MM.1S (cell line): ENCODE data around the gene PLS1.

Experiments used
- DNase-seq: peaks from one replicate; pipeline ENCODE4 v3.0.0-alpha.2; 2015
- H2AFZ ChIP-seq: fragments of 300-600 bp; sonication (generic); 2 replicates; pipeline ENCODE4 v1.6.0; 2016; ENCODE audit warnings: antibody characterized with exemption, low read length
- H3F3A ChIP-seq: fragments of 300-600 bp; sonication (generic); 2 replicates; pipeline ENCODE4 v1.6.1; 2016; ENCODE audit warnings: mild to moderate bottlenecking, antibody characterized with exemption, low read length, moderate library complexity, mixed read lengths; ENCODE audit not compliant: insufficient read depth
- H3K27ac ChIP-seq: fragments of 300-600 bp; sonication (generic); 2 replicates; pipeline ENCODE4 v1.5.1; 2016; ENCODE audit warnings: mild to moderate bottlenecking, low read length
- H3K27me3 ChIP-seq: fragments of 300-600 bp; sonication (generic); replicated peaks from 2 replicates; pipeline ENCODE4 v1.6.0; 2016; ENCODE audit warnings: low read length; ENCODE audit not compliant: insufficient read depth
- H3K36me3 ChIP-seq: fragments of 300-600 bp; sonication (generic); replicated peaks from 2 replicates; pipeline ENCODE4 v1.6.1; 2016; ENCODE audit warnings: mild to moderate bottlenecking, low read length, mixed read lengths; ENCODE audit not compliant: insufficient read depth
- H3K4me1 ChIP-seq: fragments of 300-600 bp; sonication (generic); 2 replicates; pipeline ENCODE4 v1.6.1; 2016; ENCODE audit warnings: low read length, mixed read lengths
- H3K4me2 ChIP-seq: fragments of 300-600 bp; sonication (generic); 2 replicates; pipeline ENCODE4 v1.6.0; 2016; ENCODE audit warnings: low read depth, low read length
- H3K4me3 ChIP-seq: fragments of 300-600 bp; sonication (generic); 2 replicates; pipeline ENCODE4 v1.5.1; 2016; ENCODE audit warnings: low read length, mixed read lengths
- H3K79me2 ChIP-seq: fragments of 300-600 bp; sonication (generic); 2 replicates; pipeline ENCODE4 v1.6.1; 2016; ENCODE audit warnings: mixed run types, low read length, mixed read lengths
- H3K9ac ChIP-seq: fragments of 300-600 bp; sonication (generic); 2 replicates; pipeline ENCODE4 v1.6.1; 2016; ENCODE audit warnings: low read length, mixed read lengths
- H3K9me2 ChIP-seq: fragments of 300-600 bp; sonication (generic); replicated peaks from 2 replicates; pipeline ENCODE4 v1.6.1; 2016; ENCODE audit warnings: mild to moderate bottlenecking, low read length, mixed read lengths; ENCODE audit not compliant: insufficient read depth
- H3K9me3 ChIP-seq: fragments of 300-600 bp; sonication (generic); replicated peaks from 2 replicates; pipeline ENCODE4 v1.6.1; 2016; ENCODE audit warnings: mild to moderate bottlenecking, low read length, mixed read lengths; ENCODE audit not compliant: insufficient read depth
- H4K20me1 ChIP-seq: fragments of 300-600 bp; sonication (generic); 2 replicates; pipeline ENCODE4 v1.6.1; 2016; ENCODE audit warnings: mild to moderate bottlenecking, low read length, moderate library complexity, mixed read lengths; ENCODE audit not compliant: insufficient read depth
- CTCF ChIP-seq: fragments of 300-600 bp; sonication (generic); IDR thresholded peaks from 2 replicates; pipeline ENCODE4 v1.5.1; 2016; ENCODE audit warnings: antibody characterized with exemption, low read length, mixed read lengths
- EZH2 ChIP-seq: fragments of 300-600 bp; sonication (generic); optimal IDR thresholded peaks from 2 replicates; pipeline ENCODE3; 2017; ENCODE audit warnings: low read depth, mild to moderate bottlenecking, antibody characterized with exemption, low read length, mixed read lengths
- EZH2phosphoT487 ChIP-seq: fragments of 300-600 bp; sonication (generic); IDR thresholded peaks from 2 replicates; pipeline ENCODE4 v1.6.1; 2018; ENCODE audit warnings: antibody characterized with exemption, low read length

The PLS1 gene

GRCh38 chr3:142670120-142670519 is 73.9 kb downstream of the PLS1 start:
- Histone ChIP-seq H3K27ac (no peak overlapping the region), H3F3A (no peaks in the 10 kb centered on the region)

GRCh38 chr3:142676151-142676550 is 80.0 kb downstream of the PLS1 start:
- Histone ChIP-seq H3K27ac (no peak overlapping the region), H3K4me1 (no peaks in the 10 kb centered on the region)
- TF ChIP-seq CTCF (no peak), EZH2phosphoT487 (no peak), EZH2 (no peak)

More at GRCh38 chr3:142670120-142670519, 73.9 kb downstream of the PLS1 start:
- Histone ChIP-seq H3K27me3 (no peaks in the 10 kb centered on the region), H3K9me3 (no peaks in the 10 kb centered on the region), H3K36me3 (no peaks in the 10 kb centered on the region), H3K4me3 (no peak overlapping the region), H3K9me2 (no peaks in the 10 kb centered on the region), H4K20me1 (no peaks in the 10 kb centered on the region), H3K4me1 (no peaks in the 10 kb centered on the region), H3K9ac (no peak overlapping the region), H3K79me2 (no peaks in the 10 kb centered on the region), H3K4me2 (no peak overlapping the region), H2AFZ (no peak overlapping the region)
- TF ChIP-seq CTCF (no peak), EZH2 (no peak), EZH2phosphoT487 (no peak)
- DNase-seq = no peak

GRCh38 chr3:142680710-142681109 is 84.5 kb downstream of the PLS1 start:
- Histone ChIP-seq H3K27me3 (no peaks in the 10 kb centered on the region), H2AFZ (no peak overlapping the region), H3F3A (no peaks in the 10 kb centered on the region), H3K9ac (no peak overlapping the region), H3K36me3 (no peaks in the 10 kb centered on the region), H3K79me2 (no peaks in the 10 kb centered on the region), H3K9me3 (no peaks in the 10 kb centered on the region), H3K27ac (no peak overlapping the region), H3K4me1 (no peaks in the 10 kb centered on the region), H3K4me2 (no peak overlapping the region), H4K20me1 (no peaks in the 10 kb centered on the region), H3K4me3 (no peak overlapping the region), H3K9me2 (no peaks in the 10 kb centered on the region)
- no peak for DNase-seq
- TF ChIP-seq EZH2 (no peak), EZH2phosphoT487 (no peak), CTCF (no peak)

More at GRCh38 chr3:142676151-142676550, 80.0 kb downstream of the PLS1 start:
- DNase-seq = no peak
- Histone ChIP-seq H3K4me2 (no peak overlapping the region), H3F3A (no peaks in the 10 kb centered on the region), H3K9me3 (no peaks in the 10 kb centered on the region), H4K20me1 (no peaks in the 10 kb centered on the region), H3K27me3 (no peaks in the 10 kb centered on the region), H3K79me2 (no peaks in the 10 kb centered on the region), H3K9ac (no peak overlapping the region), H3K36me3 (no peaks in the 10 kb centered on the region), H2AFZ (no peak overlapping the region), H3K4me3 (no peak overlapping the region), H3K9me2 (no peaks in the 10 kb centered on the region)
